ENCODE results near the gene SEZ6L.
A peak's percentile ranks its signal among the peaks of the same experiment; 100 is the strongest.

The SEZ6L gene

GRCh38 chr22:26410386-26410785 is 241.1 kb downstream of the SEZ6L start:
- H3K4me3 ChIP-seq (ENCODE audit: low read length), result no peak overlapping the region
- no peak for TF ChIP-seq CTCF (conservative IDR thresholded peaks at IDR 0.05; ENCODE audit: low read length)
- no peak for DNase-seq (ENCODE audit: low read depth)

GRCh38 chr22:26414347-26414746 is 245.1 kb downstream of the SEZ6L start:
- no peak for TF ChIP-seq CTCF (conservative IDR thresholded peaks at IDR 0.05; ENCODE audit: low read length)
- no peak overlapping the region for H3K4me3 ChIP-seq (ENCODE audit: low read length)
- DNase-seq (ENCODE audit: low read depth), result no peak

- no peak overlapping the region for H3K4me3 ChIP-seq (ENCODE audit: low read length)
- DNase-seq (ENCODE audit: low read depth), result no peak
- no peak for TF ChIP-seq CTCF (conservative IDR thresholded peaks at IDR 0.05; ENCODE audit: low read length)
These were observed 247.0 kb downstream of the SEZ6L start for GRCh38 chr22:26416256-26416655.

- peak; percentile 84 for DNase-seq (ENCODE audit: low read depth)
- H3K4me3 ChIP-seq (ENCODE audit: low read length), result no peak overlapping the region
- TF ChIP-seq CTCF (conservative IDR thresholded peaks at IDR 0.05; ENCODE audit: low read length), result no peak
These were observed 247.5 kb downstream of the SEZ6L start for GRCh38 chr22:26416670-26417276.

- no peak for TF ChIP-seq CTCF (conservative IDR thresholded peaks at IDR 0.05; ENCODE audit: low read length)
- no peak for DNase-seq (ENCODE audit: low read depth)
- H3K4me3 ChIP-seq (ENCODE audit: low read length), result no peak overlapping the region
These were observed 248.1 kb downstream of the SEZ6L start for GRCh38 chr22:26417406-26417805.

GRCh38 chr22:26418620-26419019 is 249.4 kb downstream of the SEZ6L start:
- no peak for TF ChIP-seq CTCF (conservative IDR thresholded peaks at IDR 0.05; ENCODE audit: low read length)
- H3K4me3 ChIP-seq (ENCODE audit: low read length), result no peak overlapping the region
- DNase-seq (ENCODE audit: low read depth), result no peak

- no peak overlapping the region for H3K4me3 ChIP-seq (ENCODE audit: low read length)
- no peak for TF ChIP-seq CTCF (conservative IDR thresholded peaks at IDR 0.05; ENCODE audit: low read length)
- DNase-seq (ENCODE audit: low read depth), result no peak
These were observed 257.7 kb downstream of the SEZ6L start for GRCh38 chr22:26426924-26427323.

Data from AG10803 (cell line).